HEK293T (cell line): ENCODE results near the gene CD2AP.
"Not testable (repeated sequence)": the region's sequence is repeated elsewhere in the genome, so short reads cannot be mapped to it uniquely, and the experiment has no call there.

Experiments
- FOXA1 ChIP-seq: fragments of 450-650 bp; IDR thresholded peaks from 2 replicates; pipeline ENCODE4 v1.6.1; 2016; ENCODE audit warnings: mild to moderate bottlenecking
- FOXK2 ChIP-seq: fragments of 450-650 bp; IDR thresholded peaks from 2 replicates; pipeline ENCODE4 v1.6.1; 2016; ENCODE audit warnings: mild to moderate bottlenecking
- FOXM1 ChIP-seq: fragments of 450-650 bp; IDR thresholded peaks from 2 replicates; pipeline ENCODE4 v1.6.1; 2017; ENCODE audit warnings: mild to moderate bottlenecking, borderline replicate concordance
- HDGF ChIP-seq: fragments of 450-650 bp; IDR thresholded peaks from 2 replicates; pipeline ENCODE4 v1.6.1; 2017; ENCODE audit warnings: antibody characterized with exemption, borderline replicate concordance
- NFRKB ChIP-seq: fragments of 450-650 bp; IDR thresholded peaks from 2 replicates; pipeline ENCODE4 v1.6.1; 2016; ENCODE audit warnings: mild to moderate bottlenecking, moderate library complexity
- SP1 ChIP-seq: fragments of 450-650 bp; IDR thresholded peaks from 2 replicates; pipeline ENCODE4 v1.6.1; 2017
- SUZ12 ChIP-seq: fragments of 450-650 bp; IDR thresholded peaks from 2 replicates; pipeline ENCODE4 v1.6.1; 2016; ENCODE audit warnings: mild to moderate bottlenecking
- ZNF384 ChIP-seq: fragments of 450-650 bp; IDR thresholded peaks from 2 replicates; pipeline ENCODE4 v1.6.1; 2016

- not testable (repeated sequence) for TF ChIP-seq FOXA1, SP1, HDGF, NFRKB, FOXK2, SUZ12, ZNF384, FOXM1
Observed at GRCh38 chr6:47647626-47648025, 170.0 kb downstream of the CD2AP start.
